ENCODE measurements around the gene SEC24D. TPM values are rescaled to one million over a fixed set of nuclear protein-coding genes. Genes with fewer than 3 reads are reported as not detected.

SEC24D gene
- total and polyA plus RNA-seq, 2 donors (not counting 3 experiments of a cell fraction or from before 2014, with no cell fraction given), result 81.5 to 127 TPM

DNA sequence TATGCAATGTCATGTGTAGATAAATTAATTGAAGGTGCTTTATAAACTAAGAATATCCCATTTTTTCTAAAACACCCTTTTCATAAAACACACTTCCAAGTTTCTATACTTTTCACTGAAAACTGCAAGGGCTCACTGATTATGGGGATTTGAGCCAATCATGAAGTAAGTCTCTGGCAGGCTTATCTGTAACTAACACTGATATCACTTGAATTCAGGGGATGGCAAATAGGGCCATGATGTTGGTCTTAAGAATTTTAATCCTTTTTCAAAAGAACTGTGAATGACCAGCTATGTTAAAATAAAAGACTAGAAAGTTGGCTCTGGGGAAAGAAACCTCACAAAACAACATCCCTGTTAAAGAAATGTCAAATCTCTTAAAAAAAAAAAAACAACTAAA is 13.0 kb upstream of the SEC24D start:
- no peak overlapping the region for H3K4me2 ChIP-seq (ENCODE audit: insufficient read depth, low read length)
- TF ChIP-seq, protein P1, sequence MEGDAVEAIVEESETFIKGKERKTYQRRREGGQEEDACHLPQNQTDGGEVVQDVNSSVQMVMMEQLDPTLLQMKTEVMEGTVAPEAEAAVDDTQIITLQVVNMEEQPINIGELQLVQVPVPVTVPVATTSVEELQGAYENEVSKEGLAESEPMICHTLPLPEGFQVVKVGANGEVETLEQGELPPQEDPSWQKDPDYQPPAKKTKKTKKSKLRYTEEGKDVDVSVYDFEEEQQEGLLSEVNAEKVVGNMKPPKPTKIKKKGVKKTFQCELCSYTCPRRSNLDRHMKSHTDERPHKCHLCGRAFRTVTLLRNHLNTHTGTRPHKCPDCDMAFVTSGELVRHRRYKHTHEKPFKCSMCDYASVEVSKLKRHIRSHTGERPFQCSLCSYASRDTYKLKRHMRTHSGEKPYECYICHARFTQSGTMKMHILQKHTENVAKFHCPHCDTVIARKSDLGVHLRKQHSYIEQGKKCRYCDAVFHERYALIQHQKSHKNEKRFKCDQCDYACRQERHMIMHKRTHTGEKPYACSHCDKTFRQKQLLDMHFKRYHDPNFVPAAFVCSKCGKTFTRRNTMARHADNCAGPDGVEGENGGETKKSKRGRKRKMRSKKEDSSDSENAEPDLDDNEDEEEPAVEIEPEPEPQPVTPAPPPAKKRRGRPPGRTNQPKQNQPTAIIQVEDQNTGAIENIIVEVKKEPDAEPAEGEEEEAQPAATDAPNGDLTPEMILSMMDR (IDR thresholded peaks at IDR 0.05; ENCODE audit: extremely low read depth in 1 of 2, insufficient read depth in 1 of 2, low read depth in 1 of 2, low read length in 2 of 2), result no peak
- H3K9ac ChIP-seq (replicated peaks; ENCODE audit: extremely low read depth, insufficient read depth, low read length), result no peak overlapping the region
- intact Hi-C loops (cut with micrococcal nuclease), result no loop called here
- no peaks in the 10 kb centered on the region for H3K27me3 ChIP-seq (ENCODE audit: control insufficient read depth in 2 of 2, insufficient read depth in 2 of 2, low read length in 2 of 2)
- no peaks in the 10 kb centered on the region for H3K9me1 ChIP-seq (replicated peaks; ENCODE audit: control insufficient read depth, extremely low read depth, insufficient read depth, low read length)
- no peak for DNase-seq (ENCODE audit: low read depth, low spot score)
- ChIA-PET CTCF (no interaction called here), POLR2A (no interaction called here)
- no peaks in the 10 kb centered on the region for H3K9me3 ChIP-seq (replicated peaks; ENCODE audit: control insufficient read depth, insufficient read depth, low read length)
- no peaks in the 10 kb centered on the region for H4K20me1 ChIP-seq (replicated peaks; ENCODE audit: control insufficient read depth, extremely low read depth, insufficient read depth, low read length)
- H3K4me1 ChIP-seq (ENCODE audit: control insufficient read depth, extremely low read depth, insufficient read depth, low read length), result peaks cover 6% of the 10 kb centered on the region
- H3K4me3 ChIP-seq (replicated peaks in 1 of 3; ENCODE audit: insufficient read depth in 1 of 3, low read depth in 1 of 3, low read length in 3 of 3), result no peak overlapping the region
- H3K79me2 ChIP-seq (ENCODE audit: control insufficient read depth, insufficient read depth, low read length), result no peaks in the 10 kb centered on the region
- no TSS peak for BruUV-seq (replicated peaks)
- H3K27ac ChIP-seq (ENCODE audit: insufficient read depth, low read depth, low read length), result no peak overlapping the region
- no peaks in the 10 kb centered on the region for H3K36me3 ChIP-seq (ENCODE audit: control insufficient read depth in 2 of 2, extremely low read depth in 1 of 2, insufficient read depth in 2 of 2, low read length in 2 of 2)
- dilution Hi-C loops (cut with MboI; ENCODE audit: extremely low pct_ligation_motif_present, low sequenced_read_pairs), result no loop called here
- FAIRE-seq, result no peak
- no peak overlapping the region for H2AFZ ChIP-seq (ENCODE audit: low read depth, low read length)

DNA sequence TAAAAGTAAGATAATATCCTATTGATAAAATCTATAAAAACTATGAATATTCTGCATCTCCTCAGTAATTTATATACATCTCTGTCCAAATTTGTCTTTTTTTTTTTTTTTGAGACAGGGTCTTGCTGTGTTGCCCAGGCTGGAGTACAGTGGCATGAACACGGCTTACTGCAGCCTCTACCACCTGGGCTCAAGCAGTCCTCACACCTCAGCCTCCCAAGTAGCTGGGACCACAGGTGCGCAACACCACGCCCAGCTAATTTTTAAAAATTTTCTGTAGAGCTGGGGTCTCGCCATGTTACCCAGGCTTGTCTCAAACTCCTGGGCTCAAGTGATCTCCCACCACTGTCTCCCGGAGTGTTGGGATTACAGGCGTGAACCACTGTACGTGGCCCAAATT is 12.3 kb upstream of the SEC24D start:
- Histone ChIP-seq H4K20me1 (replicated peaks; ENCODE audit: control insufficient read depth, extremely low read depth, insufficient read depth, low read length) (no peaks in the 10 kb centered on the region), H3K9ac (replicated peaks; ENCODE audit: extremely low read depth, insufficient read depth, low read length) (no peak overlapping the region), H3K27me3 (ENCODE audit: control insufficient read depth in 2 of 2, insufficient read depth in 2 of 2, low read length in 2 of 2) (no peaks in the 10 kb centered on the region), H3K4me1 (ENCODE audit: control insufficient read depth, extremely low read depth, insufficient read depth, low read length) (peaks cover 6% of the 10 kb centered on the region), H3K9me1 (replicated peaks; ENCODE audit: control insufficient read depth, extremely low read depth, insufficient read depth, low read length) (no peaks in the 10 kb centered on the region), H3K27ac (ENCODE audit: insufficient read depth, low read depth, low read length) (no peak overlapping the region), H3K36me3 (ENCODE audit: control insufficient read depth in 2 of 2, extremely low read depth in 1 of 2, insufficient read depth in 2 of 2, low read length in 2 of 2) (no peaks in the 10 kb centered on the region), H3K9me3 (replicated peaks; ENCODE audit: control insufficient read depth, insufficient read depth, low read length) (no peaks in the 10 kb centered on the region), H3K4me3 (replicated peaks in 1 of 3; ENCODE audit: insufficient read depth in 1 of 3, low read depth in 1 of 3, low read length in 3 of 3) (no peak overlapping the region), H3K79me2 (ENCODE audit: control insufficient read depth, insufficient read depth, low read length) (no peaks in the 10 kb centered on the region), H3K4me2 (ENCODE audit: insufficient read depth, low read length) (no peak overlapping the region), H2AFZ (ENCODE audit: low read depth, low read length) (no peak overlapping the region)
- intact Hi-C loops (cut with micrococcal nuclease), result no loop called here
- DNase-seq (ENCODE audit: low read depth, low spot score) (no peak), FAIRE-seq (no peak)
- ChIA-PET CTCF (interaction anchor here (1.0 kb wide), 1 partner anchor 12 kb away, joined by 4 read pairs; the partner anchor contains the start of gene SEC24D), POLR2A (interaction anchor here (0.8 kb wide), 1 partner anchor 13 kb away, joined by 4 read pairs; no protein-coding TSS in a partner anchor)
- dilution Hi-C loops (cut with MboI; ENCODE audit: extremely low pct_ligation_motif_present, low sequenced_read_pairs), result no loop called here
- BruUV-seq (replicated peaks), result no TSS peak
- TF ChIP-seq EZH2 (IDR thresholded peaks at IDR 0.05; ENCODE audit: borderline replicate concordance, low read depth, low read length, severe bottlenecking) (no peak), JUN (IDR thresholded peaks at IDR 0.05; ENCODE audit: borderline replicate concordance, insufficient read depth, insufficient read length, low read depth) (no peak), GATA2 (IDR thresholded peaks at IDR 0.05; ENCODE audit: insufficient read depth, insufficient read length, low read depth, low read length) (no peak)
